B cell (primary cell): ENCODE data around the gene MROH7. TPM values are rescaled to one million over a fixed set of nuclear protein-coding genes. Genes with fewer than 3 reads are reported as not detected.

ENCODE experiments used
- ATAC-seq: fragments of 200-7000 bp; cut with Tn5 transposase; one replicate; pipeline ENCODE4 v1.10.0; 2021; ENCODE audit warnings: low read depth, mild to moderate bottlenecking, moderate number of reproducible peaks, moderate library complexity
- CTCF ChIA-PET: fragments of 350-600 bp; sonication (Branson Sonifier 250); formaldehyde crosslinking; loops from one replicate; lab custom pipeline; 2021; ENCODE audit warnings: antibody characterized with exemption, inconsistent platforms; lab: Charles Lee
- POLR2A ChIA-PET: fragments of 350-600 bp; sonication (Branson Sonifier 250); formaldehyde crosslinking; loops from one replicate; lab custom pipeline; 2021; ENCODE audit warnings: antibody characterized with exemption; lab: Charles Lee
- DNase-seq: peaks from one replicate; pipeline ENCODE4 v3.0.0; 2013
- H2AFZ ChIP-seq: 2 replicates; pipeline ENCODE4 v1.6.1; 2012; ENCODE audit warnings: mild to moderate bottlenecking, low read depth, low read length; ENCODE audit not compliant: insufficient read depth, poor library complexity, severe bottlenecking
- H3K27ac ChIP-seq, 2 donors: 1 replicate in 1 of 2; 2 replicates in 1 of 2; pipeline ENCODE4 v1.5.1; 2012 to 2013; ENCODE audit warnings: low read length in 2 of 2, mild to moderate bottlenecking in 2 of 2, moderate library complexity in 1 of 2
- H3K27me3 ChIP-seq, 4 experiments: fragments of 200-600 bp in 1 of 4; sonication (generic) in 1 of 4; replicated peaks in 1 of 4; 1 replicate in 2 of 4; 2 replicates in 2 of 4; pipeline versions ENCODE4 v1.6.1 to v1.7.0; 2013 to 2016; ENCODE audit warnings: low read length in 3 of 4, mild to moderate bottlenecking in 2 of 4, mixed read lengths in 1 of 4, moderate library complexity in 1 of 4; ENCODE audit not compliant: insufficient read depth in 4 of 4, control insufficient read depth in 3 of 4; ENCODE audit errors: control extremely low read depth in 1 of 4
- H3K36me3 ChIP-seq, 2 experiments: replicated peaks in 1 of 2; 1 replicate in 1 of 2; 2 replicates in 1 of 2; pipeline versions ENCODE4 v1.6.1 to v1.7.1; 2013; ENCODE audit warnings: low read length in 1 of 2; ENCODE audit not compliant: insufficient read depth in 2 of 2, control insufficient read depth in 1 of 2; ENCODE audit errors: control extremely low read depth in 1 of 2, extremely low read depth in 1 of 2
- H3K4me1 ChIP-seq, 2 donors: fragments of 200-600 bp in 1 of 2; sonication (generic) in 1 of 2; 1 replicate in 1 of 2; 2 replicates in 1 of 2; pipeline versions ENCODE4 v1.5.1 to v1.6.1; 2013 to 2017; ENCODE audit warnings: low read length in 2 of 2; ENCODE audit not compliant: control insufficient read depth in 2 of 2, insufficient read depth in 2 of 2
- H3K4me2 ChIP-seq: replicated peaks from 2 replicates; pipeline ENCODE3; 2012; ENCODE audit warnings: mild to moderate bottlenecking, low read depth, low read length; ENCODE audit not compliant: poor library complexity, severe bottlenecking
- H3K4me3 ChIP-seq, 5 experiments: fragments of 200-600 bp in 1 of 5; sonication (generic) in 1 of 5; 1 replicate in 3 of 5; 2 replicates in 2 of 5; pipeline versions ENCODE4 v1.5.1 to v1.7.0; 2011 to 2016; ENCODE audit warnings: low read length in 4 of 5, mild to moderate bottlenecking in 4 of 5, low read depth in 2 of 5, control low read depth in 1 of 5, moderate library complexity in 1 of 5; ENCODE audit not compliant: insufficient read depth in 1 of 5; ENCODE audit errors: control extremely low read depth in 1 of 5, extremely low read depth in 1 of 5
- H3K79me2 ChIP-seq: fragments of 200-600 bp; sonication (generic); one replicate; pipeline ENCODE4 v1.6.0; 2016; ENCODE audit warnings: low read length; ENCODE audit not compliant: control insufficient read depth, insufficient read depth
- H3K9ac ChIP-seq: fragments of 200-600 bp; sonication (generic); 2 replicates; pipeline ENCODE4 v1.6.1; 2017; ENCODE audit warnings: mild to moderate bottlenecking, low read length, moderate library complexity
- H3K9me3 ChIP-seq, 3 donors: one replicate each; pipeline versions ENCODE4 v1.6.1 to v1.7.1; 2013; ENCODE audit warnings: low read length in 2 of 3; ENCODE audit not compliant: control insufficient read depth in 2 of 3, insufficient read depth in 1 of 3; ENCODE audit errors: control extremely low read depth in 1 of 3
- H4K20me1 ChIP-seq: 2 replicates; pipeline ENCODE4 v1.6.0; 2012; ENCODE audit warnings: mild to moderate bottlenecking, low read length; ENCODE audit not compliant: insufficient read depth, control insufficient read depth, poor library complexity, severe bottlenecking
- H3K27ac Mint-ChIP-seq: one replicate; pipeline ENCODE4 v1.8.0; 2021; ENCODE audit warnings: mixed read lengths
- H3K27me3 Mint-ChIP-seq: one replicate; pipeline ENCODE4 v1.8.0; 2021; ENCODE audit warnings: mixed read lengths
- H3K4me1 Mint-ChIP-seq: one replicate; pipeline ENCODE4 v1.8.0; 2021; ENCODE audit warnings: mixed read lengths
- H3K4me3 Mint-ChIP-seq: one replicate; pipeline ENCODE4 v1.8.0; 2021; ENCODE audit warnings: mixed read lengths
- H3K9me3 Mint-ChIP-seq: one replicate; pipeline ENCODE4 v1.8.0; 2022; ENCODE audit warnings: mixed read lengths; ENCODE audit not compliant: insufficient read depth
- EZH2 ChIP-seq: IDR thresholded peaks from 2 replicates; pipeline ENCODE4 v1.6.1; 2012; ENCODE audit warnings: borderline replicate concordance, low read depth, mild to moderate bottlenecking, moderate library complexity, low read length; ENCODE audit not compliant: insufficient read depth, poor library complexity, severe bottlenecking
- WGBS: methylation state at CpG from one replicate; pipeline ENCODE4 v1.1.5; 2013; ENCODE audit warnings: missing lambda C conversion rate; ENCODE audit not compliant: insufficient coverage; 5-methylcytosine and 5-hydroxymethylcytosine counted together
- intact Hi-C: fragments of 100-400 bp; cut with micrococcal nuclease; formaldehyde crosslinking; loops from one replicate; pipeline ENCODE4 v1.10.0; 2022
- polyA plus RNA-seq: library from polyadenylated mRNA; depleted of rRNA; stranded (reverse); fragments of >200 nt; gene quantifications from 2 replicates; pipeline ENCODE4 v1.2.3, GENCODE V29; 2012
- total RNA-seq, 2 donors: library from RNA; stranded (reverse); fragments of 120-200 nt in 1 of 2; gene quantifications; 1 replicate in 1 of 2; 2 replicates in 1 of 2; pipeline versions ENCODE4 v1.2.3 to v1.2.4, GENCODE V29; 2013 to 2022
- TF ChIP-seq, protein P1 (sequence below): fragments of 200-600 bp; IDR thresholded peaks from one replicate; pipeline ENCODE4 v1.8.0; 2022; ENCODE audit warnings: antibody characterized with exemption, mild to moderate bottlenecking

MROH7 gene
- total and polyA plus RNA-seq, 2 donors (not counting 1 experiment from before 2014, with no cell fraction given), result not detected

DNA sequence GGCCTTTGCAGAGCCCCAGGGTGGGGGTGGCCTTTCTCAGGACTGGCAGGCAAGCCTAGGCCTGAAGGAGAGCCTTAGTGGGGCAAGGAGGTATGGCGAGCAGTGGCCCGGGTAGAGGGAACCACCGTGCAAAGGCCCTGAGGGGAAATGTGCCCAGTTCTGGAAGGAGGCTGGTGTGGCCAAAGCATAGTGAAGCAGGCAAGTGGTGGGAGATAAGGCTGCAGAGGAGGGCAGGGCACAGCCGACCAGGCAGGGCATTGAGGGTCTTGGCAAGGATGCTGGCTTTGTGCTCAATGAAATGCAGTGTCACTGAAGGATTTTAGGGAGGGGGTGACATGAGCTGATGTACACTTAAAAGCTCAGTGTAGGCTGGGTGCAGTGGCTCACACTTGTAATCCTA, 22.8 kb downstream of the MROH7 start:
- WGBS, result 95% methylated on average over 4 of the region's 4 CpGs
- H3K4me1 Mint-ChIP-seq, result no peaks in the 10 kb centered on the region

DNA sequence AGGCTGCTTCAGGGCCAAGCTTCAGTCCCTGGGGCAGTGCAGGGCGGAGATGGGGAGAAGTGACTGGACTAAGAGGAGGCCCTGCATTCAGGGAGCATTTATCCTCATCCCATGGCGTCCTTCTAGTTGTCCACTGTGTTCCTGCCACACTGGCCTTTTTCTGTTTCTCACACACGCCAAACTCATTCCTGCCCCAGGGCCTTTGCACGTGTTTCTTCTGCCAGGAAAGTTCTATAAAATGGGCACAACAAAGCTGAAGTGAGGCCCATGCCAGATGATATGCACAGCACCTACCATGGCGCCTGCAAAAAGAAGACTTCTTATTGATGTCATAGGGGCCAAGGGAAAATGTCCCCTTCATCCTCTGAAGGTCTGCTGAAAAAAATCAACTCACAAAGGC, 24.3 kb downstream of the MROH7 start:
- no peak for ATAC-seq
- Mint-ChIP-seq H3K27ac (no peak overlapping the region), H3K27me3 (peaks cover 16% of the 10 kb centered on the region), H3K9me3 (no peaks in the 10 kb centered on the region), H3K4me1 (no peaks in the 10 kb centered on the region), H3K4me3 (no peak overlapping the region)
- no peak for DNase-seq
- Histone ChIP-seq H4K20me1 (no peaks in the 10 kb centered on the region), H3K27me3 (no peaks in the 10 kb centered on the region), H3K36me3 (no peaks in the 10 kb centered on the region), H3K9ac (no peak overlapping the region), H3K4me3 (no peak overlapping the region), H3K4me2 (no peak overlapping the region), H3K27ac (no peak overlapping the region), H3K9me3 (peaks cover 0 to 7% (median 0%) of the 10 kb centered on the region in 3 donors), H2AFZ (no peak overlapping the region), H3K4me1 (no peaks in the 10 kb centered on the region), H3K79me2 (no peaks in the 10 kb centered on the region)
- ChIA-PET CTCF (no interaction called here), POLR2A (no interaction called here)
- intact Hi-C loops, result no loop called here
- 91% methylated on average over 5 of the region's 5 CpGs for WGBS
- no peak for TF ChIP-seq EZH2
- TF ChIP-seq, protein P1, sequence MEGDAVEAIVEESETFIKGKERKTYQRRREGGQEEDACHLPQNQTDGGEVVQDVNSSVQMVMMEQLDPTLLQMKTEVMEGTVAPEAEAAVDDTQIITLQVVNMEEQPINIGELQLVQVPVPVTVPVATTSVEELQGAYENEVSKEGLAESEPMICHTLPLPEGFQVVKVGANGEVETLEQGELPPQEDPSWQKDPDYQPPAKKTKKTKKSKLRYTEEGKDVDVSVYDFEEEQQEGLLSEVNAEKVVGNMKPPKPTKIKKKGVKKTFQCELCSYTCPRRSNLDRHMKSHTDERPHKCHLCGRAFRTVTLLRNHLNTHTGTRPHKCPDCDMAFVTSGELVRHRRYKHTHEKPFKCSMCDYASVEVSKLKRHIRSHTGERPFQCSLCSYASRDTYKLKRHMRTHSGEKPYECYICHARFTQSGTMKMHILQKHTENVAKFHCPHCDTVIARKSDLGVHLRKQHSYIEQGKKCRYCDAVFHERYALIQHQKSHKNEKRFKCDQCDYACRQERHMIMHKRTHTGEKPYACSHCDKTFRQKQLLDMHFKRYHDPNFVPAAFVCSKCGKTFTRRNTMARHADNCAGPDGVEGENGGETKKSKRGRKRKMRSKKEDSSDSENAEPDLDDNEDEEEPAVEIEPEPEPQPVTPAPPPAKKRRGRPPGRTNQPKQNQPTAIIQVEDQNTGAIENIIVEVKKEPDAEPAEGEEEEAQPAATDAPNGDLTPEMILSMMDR, result no peak

More for the DNA sequence above, 22.8 kb downstream of the MROH7 start:
- no peak for ATAC-seq
- Histone ChIP-seq H3K4me1 (no peaks in the 10 kb centered on the region), H3K27ac (no peak overlapping the region), H3K4me2 (no peak overlapping the region), H3K4me3 (no peak overlapping the region), H2AFZ (no peak overlapping the region), H3K79me2 (no peaks in the 10 kb centered on the region), H4K20me1 (no peaks in the 10 kb centered on the region), H3K9me3 (peaks cover 0 to 10% (median 0%) of the 10 kb centered on the region in 3 donors), H3K9ac (no peak overlapping the region), H3K36me3 (no peaks in the 10 kb centered on the region), H3K27me3 (no peaks in the 10 kb centered on the region)
- POLR2A ChIA-PET, result no interaction called here
- H3K9me3 Mint-ChIP-seq, result peaks cover 3% of the 10 kb centered on the region
- intact Hi-C loops, result no loop called here
- H3K27ac Mint-ChIP-seq, result no peak overlapping the region
- peaks cover 20% of the 10 kb centered on the region for H3K27me3 Mint-ChIP-seq
- no peak for TF ChIP-seq EZH2
- TF ChIP-seq, protein P1, result no peak
- DNase-seq, result no peak
- CTCF ChIA-PET, result no interaction called here
- no peak overlapping the region for H3K4me3 Mint-ChIP-seq
